ENCODE measurements around the gene RALGAPB. TPM values are rescaled to one million over a fixed set of nuclear protein-coding genes. Genes with fewer than 3 reads are reported as not detected.
A peak's percentile ranks its signal among the peaks of the same experiment; 100 is the strongest.

The RALGAPB gene
- total RNA-seq, 2 donors from 2014 or later, result 38.3 to 45.5 TPM

DNA sequence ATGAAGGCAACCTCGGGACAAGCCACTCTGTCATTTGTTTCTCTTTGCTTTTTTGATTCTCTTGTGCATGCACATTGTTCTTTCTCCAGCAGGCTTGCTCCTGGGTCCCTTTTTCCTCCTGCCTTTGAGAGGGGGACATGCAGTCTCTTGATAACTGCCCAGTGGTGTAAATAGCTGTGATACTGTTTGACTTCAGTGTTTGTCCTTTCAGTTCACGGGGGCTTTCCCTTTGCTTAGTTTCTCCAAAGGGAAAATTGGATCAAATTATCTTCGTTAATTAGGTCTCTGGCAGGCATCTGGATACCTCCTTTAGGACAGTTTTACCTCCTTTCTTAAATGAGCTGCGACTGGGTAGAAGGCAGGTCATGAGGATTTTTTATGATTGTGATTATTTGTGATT lies 41.5 kb downstream of the RALGAPB start:
- Mint-ChIP-seq H3K4me1 (peaks cover 16% of the 10 kb centered on the region), H3K36me3 (ENCODE audit: low read depth) (peaks cover 53% of the 10 kb centered on the region), H3K27ac (peak overlapping the region; percentile 3), H3K9me3 (peaks cover 4% of the 10 kb centered on the region), H3K4me3 (no peak overlapping the region), H3K27me3 (ENCODE audit: insufficient read depth) (no peaks in the 10 kb centered on the region)
- H3K27me3 ChIP-seq (ENCODE audit: control insufficient read depth, insufficient read depth, low read length, poor library complexity, severe bottlenecking), result no peaks in the 10 kb centered on the region
- H3K4me3 ChIP-seq (ENCODE audit: low read length), result peak overlapping the region; percentile 12
- no peak overlapping the region for H3K9ac ChIP-seq (ENCODE audit: extremely low read depth, low read length, poor library complexity, severe bottlenecking)
- peaks cover 66% of the 10 kb centered on the region for H3K36me3 ChIP-seq (ENCODE audit: control insufficient read depth, insufficient read depth, low read length)
- H3K27ac ChIP-seq (ENCODE audit: low read depth, low read length), result no peak overlapping the region
- WGBS, 2 experiments (ENCODE audit: insufficient coverage in 1 of 2, insufficient read length in 1 of 2), result 87 to 96% methylated on average over 3 to 4 of the region's 4 CpGs
- no peak for DNase-seq
- peaks cover under 1% of the 10 kb centered on the region for H3K4me1 ChIP-seq (ENCODE audit: control insufficient read depth, insufficient read depth, low read length)
- TF ChIP-seq CTCF (conservative IDR thresholded peaks at IDR 0.05), result peak; percentile 43
- H3K9me3 ChIP-seq (ENCODE audit: control insufficient read depth, low read length), result peaks cover 5% of the 10 kb centered on the region

- Mint-ChIP-seq H3K36me3 (ENCODE audit: low read depth) (peaks cover 46% of the 10 kb centered on the region), H3K9me3 (peaks cover 4% of the 10 kb centered on the region), H3K27me3 (ENCODE audit: insufficient read depth) (no peaks in the 10 kb centered on the region), H3K27ac (no peak overlapping the region), H3K4me3 (no peak overlapping the region), H3K4me1 (peaks cover 22% of the 10 kb centered on the region)
- no peak overlapping the region for H3K27ac ChIP-seq (ENCODE audit: low read depth, low read length)
- H3K27me3 ChIP-seq (ENCODE audit: control insufficient read depth, insufficient read depth, low read length, poor library complexity, severe bottlenecking), result no peaks in the 10 kb centered on the region
- no peak for DNase-seq
- peaks cover 5% of the 10 kb centered on the region for H3K9me3 ChIP-seq (ENCODE audit: control insufficient read depth, low read length)
- H3K36me3 ChIP-seq (ENCODE audit: control insufficient read depth, insufficient read depth, low read length), result peaks cover 66% of the 10 kb centered on the region
- no peak for TF ChIP-seq CTCF (conservative IDR thresholded peaks at IDR 0.05)
- H3K4me3 ChIP-seq (ENCODE audit: low read length), result no peak overlapping the region
- peaks cover 7% of the 10 kb centered on the region for H3K4me1 ChIP-seq (ENCODE audit: control insufficient read depth, insufficient read depth, low read length)
- 92 to 94% methylated on average over 2 to 3 of the region's 3 CpGs for WGBS, 2 experiments (ENCODE audit: insufficient coverage in 1 of 2, insufficient read length in 1 of 2)
- H3K9ac ChIP-seq (ENCODE audit: extremely low read depth, low read length, poor library complexity, severe bottlenecking), result no peak overlapping the region
These were observed 42.3 kb downstream of the RALGAPB start for GRCh38 chr20:38514947-38515346.

GRCh38 chr20:38515631-38516030 lies 43.0 kb downstream of the RALGAPB start:
- Histone ChIP-seq H3K9ac (ENCODE audit: extremely low read depth, low read length, poor library complexity, severe bottlenecking) (no peak overlapping the region), H3K4me3 (ENCODE audit: low read length) (no peak overlapping the region), H3K9me3 (ENCODE audit: control insufficient read depth, low read length) (peaks cover 5% of the 10 kb centered on the region), H3K27ac (ENCODE audit: low read depth, low read length) (no peak overlapping the region), H3K36me3 (ENCODE audit: control insufficient read depth, insufficient read depth, low read length) (peaks cover 61% of the 10 kb centered on the region), H3K4me1 (ENCODE audit: control insufficient read depth, insufficient read depth, low read length) (peaks cover 7% of the 10 kb centered on the region), H3K27me3 (ENCODE audit: control insufficient read depth, insufficient read depth, low read length, poor library complexity, severe bottlenecking) (no peaks in the 10 kb centered on the region)
- DNase-seq, result no peak
- Mint-ChIP-seq H3K36me3 (ENCODE audit: low read depth) (peaks cover 41% of the 10 kb centered on the region), H3K27ac (no peak overlapping the region), H3K9me3 (peaks cover 4% of the 10 kb centered on the region), H3K4me1 (peaks cover 24% of the 10 kb centered on the region), H3K4me3 (no peak overlapping the region), H3K27me3 (ENCODE audit: insufficient read depth) (no peaks in the 10 kb centered on the region)
- TF ChIP-seq CTCF (conservative IDR thresholded peaks at IDR 0.05), result no peak
- 88 to 100% methylated on average over 1 to 2 of the region's 2 CpGs for WGBS, 2 experiments (ENCODE audit: insufficient coverage in 1 of 2, insufficient read length in 1 of 2)

All from endodermal cell (in vitro differentiated cells).